GM18870 (cell line): ENCODE data around the gene AMMECR1.
"Not testable (repeated sequence)": the region's sequence is repeated elsewhere in the genome, so short reads cannot be mapped to it uniquely, and the experiment has no call there.

Source experiments
- ATAC-seq: cut with Tn5 transposase; IDR thresholded peaks from one replicate; pipeline ENCODE4 v1.9.1; 2021; ENCODE audit warnings: moderate library complexity; ENCODE audit not compliant: unreplicated experiment

AMMECR1 gene

DNA sequence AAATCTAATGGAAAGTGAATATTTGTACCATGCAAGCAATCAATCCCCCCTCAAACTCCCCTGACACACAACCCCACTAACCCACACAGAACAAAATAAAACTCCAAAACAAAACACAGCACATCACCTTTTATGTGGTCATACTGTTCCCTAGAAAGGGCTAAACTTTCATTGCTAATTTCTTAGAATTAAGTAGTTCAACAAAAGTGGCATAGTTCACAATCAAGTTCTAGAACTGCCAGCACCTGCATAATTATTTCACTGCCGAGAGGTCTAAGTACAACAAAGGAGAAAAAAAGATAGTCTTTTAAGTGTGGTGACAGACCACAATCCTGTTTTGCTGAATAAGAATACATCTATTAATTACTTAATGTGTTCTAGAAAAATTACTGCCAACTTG lies 58.8 kb downstream of the AMMECR1 start:
- ATAC-seq, result no peak

DNA sequence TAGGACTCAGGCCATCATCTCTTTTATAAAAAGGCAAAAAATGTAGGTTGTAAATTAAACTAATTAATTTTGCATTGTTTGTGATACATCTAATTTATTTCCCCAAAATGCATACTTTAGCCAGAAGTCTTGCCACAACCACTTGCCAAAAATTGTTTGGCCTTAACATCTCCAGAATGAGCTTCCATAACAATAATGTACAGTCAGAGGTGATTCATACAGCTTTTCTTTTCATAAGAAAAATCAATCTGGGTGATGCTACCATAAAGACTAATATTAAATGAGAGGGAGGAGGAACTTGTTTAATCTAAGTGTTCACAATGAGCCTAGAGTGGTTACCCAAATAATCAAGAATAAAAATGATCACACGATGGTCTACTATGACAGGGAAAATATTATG lies 59.3 kb downstream of the AMMECR1 start:
- no peak for ATAC-seq

DNA sequence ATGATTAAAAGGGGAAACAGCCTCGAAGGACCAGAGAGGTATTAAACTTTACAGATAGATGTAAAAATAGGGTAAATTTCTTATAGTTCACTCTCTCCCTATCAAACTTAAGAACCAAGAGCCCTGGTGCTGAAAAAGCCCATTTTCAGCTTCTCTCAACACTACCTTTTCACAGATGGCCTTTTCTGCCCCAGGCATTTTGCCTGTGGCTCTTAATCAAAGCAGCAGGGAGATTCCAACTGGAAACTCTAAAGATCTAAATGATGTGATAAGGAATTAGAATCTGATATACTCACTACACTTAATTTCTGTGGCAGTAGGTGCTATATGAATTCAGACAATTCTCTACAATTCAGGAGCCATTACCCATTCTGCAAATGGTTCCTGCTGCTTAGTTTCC lies 60.0 kb downstream of the AMMECR1 start:
- ATAC-seq, result no peak

DNA sequence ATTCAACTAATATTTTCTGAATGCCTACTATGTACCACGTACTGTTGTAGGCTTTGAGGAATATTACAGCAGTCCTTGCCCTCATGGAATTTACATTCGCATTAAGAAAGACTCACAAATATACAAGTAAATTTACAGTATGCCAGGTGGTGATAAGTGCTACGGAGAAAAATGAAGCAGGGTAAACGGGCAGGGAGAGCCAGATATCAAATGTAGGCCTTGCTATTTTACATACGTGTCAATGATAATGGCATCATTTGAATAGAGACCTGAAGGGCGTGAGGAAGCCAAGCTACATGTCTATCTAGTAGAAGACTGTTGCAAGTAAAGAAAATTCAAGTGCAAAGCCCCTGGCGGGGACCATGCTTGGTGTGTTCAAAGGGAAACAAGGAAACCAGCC lies 65.2 kb downstream of the AMMECR1 start:
- no peak for ATAC-seq

DNA sequence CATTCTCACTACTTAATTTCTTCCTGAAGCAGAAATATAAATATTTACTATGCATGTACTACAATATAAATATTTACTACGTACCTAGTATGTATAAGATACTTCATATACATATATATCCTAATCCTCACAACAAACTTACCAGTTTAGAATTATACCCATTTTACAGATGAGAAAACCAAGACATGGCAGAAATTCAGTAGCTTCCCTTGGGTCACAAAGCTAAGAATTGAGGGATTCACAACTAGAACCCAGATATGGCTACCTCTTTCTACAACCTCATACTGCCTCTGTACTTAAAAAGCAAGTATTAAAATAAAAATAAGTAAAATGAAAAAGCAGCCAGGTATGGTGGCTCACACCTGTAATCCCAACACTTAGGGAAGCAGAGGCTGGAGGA lies 65.9 kb downstream of the AMMECR1 start:
- no peak for ATAC-seq

DNA sequence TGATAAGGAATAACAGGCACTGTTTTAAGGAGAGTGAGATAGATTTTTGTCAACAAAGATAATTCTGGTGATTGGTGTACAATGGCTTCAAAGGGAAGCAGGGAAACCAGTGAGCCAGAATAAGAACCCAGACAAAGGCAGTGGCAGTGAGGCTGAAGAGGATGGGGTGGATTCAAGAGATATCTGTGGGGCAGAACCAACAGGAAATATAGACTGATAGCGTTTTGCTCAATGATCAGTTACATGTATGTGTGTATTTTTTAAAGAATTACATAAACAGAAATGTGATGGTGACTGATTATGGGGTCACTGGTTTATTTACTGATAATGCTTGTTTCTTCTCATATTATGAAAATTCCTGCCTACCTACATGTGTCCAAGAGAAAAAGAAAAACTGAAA lies 66.4 kb downstream of the AMMECR1 start:
- no peak for ATAC-seq

DNA sequence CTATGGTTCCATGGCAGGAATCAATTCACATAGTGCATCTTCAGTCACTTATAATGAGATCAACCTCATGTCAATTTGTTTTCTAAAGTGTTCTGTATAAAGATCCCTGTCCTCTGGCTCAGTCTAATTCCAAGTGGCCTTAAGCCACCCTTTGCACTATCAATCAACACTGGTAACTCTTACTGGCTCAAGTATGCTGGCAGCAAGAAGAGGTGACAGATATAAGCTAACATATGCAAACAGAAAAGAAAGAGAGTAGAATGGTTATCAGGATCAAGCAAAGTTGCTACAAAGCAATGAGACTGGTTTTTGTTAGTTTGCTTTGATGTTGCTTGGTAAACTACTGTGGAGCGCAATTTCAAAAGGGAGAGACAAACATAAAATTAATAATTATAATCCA lies 67.0 kb downstream of the AMMECR1 start:
- no peak for ATAC-seq

DNA sequence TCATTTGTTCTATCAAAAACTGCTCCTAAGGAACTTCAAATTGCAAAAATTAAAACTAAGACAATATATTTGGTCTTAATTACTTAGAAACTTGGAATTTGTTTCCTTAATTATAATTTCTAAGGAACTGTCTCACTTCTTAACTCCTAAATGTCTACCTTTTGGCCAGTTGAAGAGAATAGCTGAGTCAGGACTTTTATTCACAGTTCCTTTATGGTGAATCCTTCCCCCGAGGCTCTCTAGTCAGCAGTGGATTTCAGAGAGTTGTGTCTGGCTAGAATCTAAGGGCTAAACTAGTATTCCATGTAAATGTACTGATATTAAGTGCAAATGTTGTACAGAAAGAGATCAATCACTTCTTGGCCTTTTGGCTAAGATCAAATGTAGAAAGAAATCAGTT lies 69.3 kb downstream of the AMMECR1 start:
- ATAC-seq, result no peak

DNA sequence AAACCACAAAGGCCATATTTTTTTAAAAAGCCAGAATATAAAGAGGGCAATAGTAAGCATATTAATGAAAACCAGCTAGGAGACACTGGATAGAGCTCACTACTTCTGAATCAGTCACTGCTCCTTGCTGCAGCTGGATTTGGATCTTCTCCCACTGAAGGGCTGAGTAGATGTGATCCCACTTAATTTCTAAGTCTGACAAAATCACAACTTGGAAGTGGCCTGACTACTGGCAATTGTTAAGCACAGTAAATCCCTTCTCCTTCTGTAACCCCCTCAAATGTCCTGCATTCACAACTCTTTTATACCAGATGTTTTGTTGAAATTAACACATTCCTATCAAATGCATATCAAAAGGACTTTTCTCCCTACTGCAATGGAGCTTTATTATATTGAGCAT lies 72.9 kb downstream of the AMMECR1 start:
- no peak for ATAC-seq

DNA sequence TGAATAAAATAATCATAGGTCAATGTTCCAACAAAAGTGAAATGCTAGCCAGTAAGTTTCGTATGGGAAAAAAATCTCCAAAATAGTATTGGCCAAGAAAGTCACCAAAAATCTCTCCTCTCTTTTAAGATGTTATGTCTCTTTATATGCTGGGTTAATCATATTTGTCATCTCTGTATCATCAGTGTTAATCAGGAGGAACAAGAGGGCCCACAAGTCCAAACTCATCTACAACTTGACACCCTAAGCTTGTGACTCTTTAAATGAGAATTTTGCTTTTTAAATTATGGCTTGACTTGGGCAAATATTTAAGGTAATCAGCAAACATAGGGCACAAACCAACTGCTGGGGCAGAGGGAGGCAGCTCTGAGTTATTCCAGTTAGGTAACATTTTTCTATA lies 75.5 kb downstream of the AMMECR1 start:
- ATAC-seq, result no peak

DNA sequence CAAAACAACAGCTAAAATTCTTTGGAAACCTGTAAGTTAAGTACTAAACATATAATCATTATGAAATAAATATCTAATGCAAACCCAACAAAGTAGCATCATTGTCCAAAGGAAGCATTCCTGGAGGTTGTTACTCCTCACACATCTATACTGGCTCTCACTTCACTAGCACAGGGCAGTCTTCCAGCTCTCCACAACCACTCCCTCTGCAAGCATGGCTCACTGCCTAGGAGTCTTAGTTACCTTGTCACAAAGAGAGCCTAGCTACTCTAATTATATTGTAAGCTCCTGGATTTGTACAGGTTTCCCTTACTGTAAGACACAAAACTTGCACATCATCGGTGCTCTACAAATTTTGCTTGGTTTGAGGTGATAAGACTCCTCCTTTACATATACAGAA lies 76.1 kb downstream of the AMMECR1 start:
- no peak for ATAC-seq

DNA sequence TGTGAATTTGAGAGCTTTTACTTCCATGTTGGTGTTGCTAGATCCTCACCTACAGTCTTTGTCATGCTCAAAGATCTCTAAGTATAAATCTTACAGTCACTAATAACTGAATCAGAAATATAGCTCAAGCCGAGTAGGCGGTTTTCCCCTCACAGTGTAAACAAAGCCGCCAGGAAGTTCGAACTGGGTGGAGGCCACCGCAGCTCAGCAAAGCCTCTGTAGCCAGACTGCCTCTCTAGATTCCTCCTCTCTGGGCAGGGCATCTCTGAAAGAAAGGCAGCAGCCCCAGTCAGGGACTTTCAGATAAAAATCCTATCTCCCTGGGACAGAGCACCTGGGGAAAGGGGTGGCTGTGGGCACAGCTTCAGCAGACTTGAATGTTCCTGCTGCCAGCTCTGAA lies 79.6 kb downstream of the AMMECR1 start:
- ATAC-seq, result not testable (repeated sequence)

DNA sequence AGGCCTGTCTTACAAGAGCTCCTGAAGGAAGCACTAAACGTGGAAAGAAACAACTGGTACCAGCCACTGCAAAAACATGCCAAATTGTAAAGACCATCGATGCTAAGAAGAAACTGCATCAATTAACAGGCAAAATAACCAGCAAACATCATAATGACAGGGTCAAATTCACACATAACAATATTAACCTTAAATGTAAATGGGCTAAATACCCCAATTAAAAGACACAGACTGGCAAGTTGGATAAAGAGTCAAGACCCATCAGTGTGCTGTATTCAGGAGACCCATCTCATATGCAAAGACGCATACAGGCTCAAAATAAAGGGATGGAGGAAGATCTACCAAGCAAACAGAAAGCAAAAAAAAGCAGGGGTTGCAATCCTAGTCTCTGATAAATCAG lies 86.4 kb downstream of the AMMECR1 start:
- ATAC-seq, result not testable (repeated sequence)

DNA sequence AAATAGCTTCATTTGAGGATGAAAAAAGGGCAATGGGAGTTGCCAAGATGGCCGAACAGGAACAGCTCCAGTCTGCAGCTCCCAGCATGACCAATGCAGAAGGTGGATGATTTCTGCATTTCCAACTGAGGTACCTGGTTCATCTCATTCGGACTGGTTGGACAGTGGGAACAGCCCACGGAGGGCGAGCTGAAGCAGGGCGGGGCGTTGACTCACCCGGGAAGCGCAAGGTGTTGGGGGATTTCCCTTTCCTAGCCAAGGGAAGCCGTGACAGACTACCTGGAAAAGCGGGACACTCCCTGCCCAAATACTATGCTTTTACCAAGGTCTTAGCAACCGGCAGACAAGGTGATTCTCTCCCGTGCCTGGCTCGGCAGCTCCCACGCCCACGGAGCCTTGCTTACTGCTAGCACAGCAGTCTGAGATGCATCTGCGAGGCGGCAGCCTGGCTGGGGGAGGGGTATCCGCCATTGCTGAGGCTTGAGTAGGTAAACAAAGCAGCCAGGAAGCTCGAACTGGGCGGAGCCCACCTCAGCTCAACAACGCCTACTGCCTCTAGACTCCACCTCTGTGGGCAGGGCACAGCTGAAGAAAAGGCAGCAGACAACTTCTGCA lies 88.3 kb downstream of the AMMECR1 start:
- ATAC-seq, result not testable (repeated sequence)

DNA sequence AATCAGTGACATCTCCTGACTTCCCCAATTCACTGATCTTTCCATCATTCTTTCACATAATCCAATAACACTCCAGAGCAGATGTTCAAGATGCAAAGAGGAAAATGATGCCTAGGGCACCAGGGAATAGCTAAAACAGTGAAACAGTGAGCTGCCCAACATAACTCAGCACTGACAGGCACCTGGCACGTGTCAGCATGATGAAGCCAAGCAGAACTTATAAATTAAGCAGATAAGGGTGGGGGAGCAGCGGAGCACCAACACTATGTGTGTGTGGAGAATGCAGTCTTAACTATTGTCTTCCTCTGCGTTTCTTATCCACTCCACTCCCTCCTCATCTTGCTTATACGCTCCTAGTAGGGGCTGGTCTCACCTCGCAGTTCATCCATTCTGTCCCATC lies 89.4 kb downstream of the AMMECR1 start:
- ATAC-seq, result no peak

DNA sequence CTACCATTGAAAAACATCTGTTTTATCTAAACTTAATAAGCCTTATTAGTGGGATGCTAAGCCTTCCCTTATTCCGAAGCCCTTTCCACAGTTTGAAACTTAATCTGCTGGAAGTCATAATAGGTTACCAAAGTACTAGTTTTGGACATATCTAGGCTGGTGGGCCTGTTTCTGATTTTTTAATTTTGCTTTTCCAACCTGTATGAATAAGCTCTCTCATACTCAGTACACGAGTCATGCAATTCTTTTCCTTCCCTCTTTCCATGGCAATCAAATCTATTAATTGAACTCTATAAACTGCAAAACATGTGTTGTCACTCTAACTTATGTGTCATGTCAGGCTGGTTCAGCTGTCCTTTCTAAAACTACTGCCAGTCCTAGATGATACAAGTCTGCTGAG lies 91.0 kb downstream of the AMMECR1 start:
- ATAC-seq, result no peak

DNA sequence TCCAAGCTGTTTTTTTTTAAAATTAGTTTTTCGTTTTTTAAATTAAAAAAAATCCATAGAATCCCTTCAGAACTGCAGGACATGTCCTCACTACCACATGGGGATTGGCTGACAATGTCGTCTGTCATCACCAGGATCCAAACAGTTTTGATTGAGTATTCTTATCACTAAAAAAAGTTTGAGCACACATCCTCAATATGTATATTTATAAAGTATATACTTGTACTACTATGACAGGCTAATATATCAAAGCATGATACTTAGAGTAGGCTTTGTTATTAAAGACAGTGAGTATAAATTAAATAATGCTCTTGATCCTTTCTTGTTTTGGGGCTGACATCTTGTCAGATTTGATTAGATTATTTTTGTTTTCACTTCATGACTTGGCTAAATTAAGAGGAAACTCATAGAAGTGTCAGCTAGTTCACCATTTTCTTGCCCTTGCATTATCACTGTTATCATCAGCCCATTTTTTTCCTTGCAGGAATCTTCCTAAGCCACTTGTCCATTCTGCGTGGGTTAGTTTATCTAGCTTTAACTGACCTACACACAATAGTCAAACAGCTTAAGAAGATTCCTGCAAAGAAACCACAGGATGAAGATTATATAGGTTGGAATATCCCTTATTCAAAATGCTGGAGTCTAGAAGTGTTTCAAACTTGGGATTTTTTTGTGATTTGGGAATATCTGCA lies 92.8 kb downstream of the AMMECR1 start:
- ATAC-seq, result no peak

DNA sequence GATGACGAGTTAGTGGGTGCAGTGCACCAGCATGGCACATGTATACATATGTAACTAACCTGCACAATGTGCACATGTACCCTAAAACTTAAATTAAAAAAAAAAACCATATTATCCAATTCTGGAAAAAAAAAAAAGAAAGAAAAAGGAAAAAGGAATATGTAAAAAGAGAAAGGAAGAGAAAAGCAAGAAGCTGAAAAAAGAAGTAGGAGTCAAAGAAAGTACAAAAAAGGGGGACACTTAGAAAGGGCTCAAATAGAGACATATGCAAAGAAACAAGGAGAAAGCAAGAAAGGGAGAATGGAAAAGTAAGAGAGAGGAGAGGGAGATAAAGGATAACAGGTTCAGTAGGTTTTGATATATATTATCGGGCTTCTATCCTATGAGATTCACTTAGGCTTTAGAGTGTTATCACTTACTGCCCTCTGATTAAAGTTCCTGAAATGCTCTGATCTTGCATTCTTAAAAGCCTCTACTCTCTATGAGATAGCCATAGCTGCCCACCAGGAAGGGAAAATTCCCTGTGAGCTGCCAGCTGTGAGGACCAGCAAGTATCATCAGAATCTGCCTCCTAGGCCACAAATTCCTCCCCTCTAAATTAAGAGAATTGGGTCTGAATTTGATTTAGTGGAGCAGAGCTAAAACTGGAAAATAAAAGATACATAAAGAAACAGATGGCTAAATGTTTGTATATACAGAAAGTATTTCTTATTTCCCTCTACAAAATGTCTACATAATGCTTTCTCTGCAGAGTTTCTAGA lies 95.2 kb downstream of the AMMECR1 start:
- no peak for ATAC-seq

DNA sequence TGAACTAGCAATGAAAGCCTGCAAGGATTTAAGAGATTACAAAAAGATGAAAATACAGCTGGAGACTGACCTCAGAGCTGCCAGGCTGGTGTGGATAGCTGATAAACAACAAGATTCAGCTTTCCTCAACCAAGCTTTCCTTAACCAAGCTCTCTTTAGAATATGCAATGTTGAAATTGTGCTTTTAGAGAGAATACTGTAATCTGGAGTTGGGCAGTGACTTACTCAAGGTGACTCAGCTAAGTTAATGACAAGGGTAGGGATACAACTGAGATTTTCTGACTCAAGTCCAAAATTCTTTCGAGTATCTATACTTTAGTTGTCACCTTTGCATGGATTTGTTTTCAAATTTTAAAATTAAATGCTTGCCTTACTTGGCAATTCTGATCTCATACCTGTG lies 98.0 kb downstream of the AMMECR1 start:
- ATAC-seq, result no peak

DNA sequence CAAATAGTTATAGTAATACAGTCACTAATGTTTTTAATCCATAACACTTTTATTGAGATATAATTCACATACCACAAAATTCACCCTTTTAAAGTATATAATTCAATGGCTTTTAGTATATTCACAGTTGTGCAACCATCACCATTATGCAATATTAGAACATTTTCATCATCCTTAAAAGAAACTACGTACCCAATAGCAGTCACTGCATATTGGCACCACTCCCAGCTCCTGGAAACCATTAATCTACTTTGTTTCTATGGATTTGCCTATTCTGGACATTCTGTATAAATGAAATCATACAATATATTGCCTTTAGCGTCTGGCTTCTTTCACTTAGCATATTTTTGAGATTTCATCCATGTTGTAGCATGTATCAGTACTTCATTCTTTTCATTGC lies 99.3 kb downstream of the AMMECR1 start:
- ATAC-seq, result no peak

DNA sequence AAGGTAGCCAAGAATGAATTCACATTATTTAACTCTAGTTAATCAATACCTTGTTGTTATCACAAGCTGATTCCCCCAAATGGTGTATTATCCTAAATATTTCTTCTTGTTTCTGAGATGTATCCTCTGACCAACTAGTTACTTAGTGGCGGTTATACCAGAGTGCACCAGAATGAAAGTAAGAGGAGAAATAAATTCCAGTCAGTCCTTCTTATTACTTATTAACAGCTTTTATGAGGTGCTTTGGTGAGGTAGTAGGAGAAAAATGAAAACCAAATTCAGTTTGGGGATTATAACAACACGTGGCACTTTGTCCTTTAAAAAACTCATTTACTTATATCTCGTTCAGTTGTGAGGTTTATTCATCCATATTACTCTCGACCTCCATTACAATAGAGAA lies 101.9 kb downstream of the AMMECR1 start:
- no peak for ATAC-seq

DNA sequence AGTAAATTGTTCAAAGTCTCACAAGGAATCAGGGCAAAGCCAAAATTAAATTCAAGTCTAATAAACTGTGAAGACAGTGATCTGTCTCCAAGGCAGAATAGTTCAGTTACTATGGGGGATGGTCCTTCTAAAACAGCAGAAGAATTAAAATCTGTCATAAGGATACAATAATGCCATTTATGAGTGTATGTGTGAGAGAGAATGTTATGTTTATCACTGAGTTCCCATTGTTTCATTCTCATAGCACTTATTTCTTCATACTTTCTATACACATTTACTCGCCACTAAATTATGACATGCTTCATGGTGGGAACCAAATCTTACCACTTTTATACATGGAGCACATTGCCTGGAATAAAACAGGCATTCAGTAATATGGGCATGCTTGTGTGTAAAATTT lies 102.5 kb downstream of the AMMECR1 start:
- ATAC-seq, result no peak
